ENCODE results near the gene GAS7.

DNA sequence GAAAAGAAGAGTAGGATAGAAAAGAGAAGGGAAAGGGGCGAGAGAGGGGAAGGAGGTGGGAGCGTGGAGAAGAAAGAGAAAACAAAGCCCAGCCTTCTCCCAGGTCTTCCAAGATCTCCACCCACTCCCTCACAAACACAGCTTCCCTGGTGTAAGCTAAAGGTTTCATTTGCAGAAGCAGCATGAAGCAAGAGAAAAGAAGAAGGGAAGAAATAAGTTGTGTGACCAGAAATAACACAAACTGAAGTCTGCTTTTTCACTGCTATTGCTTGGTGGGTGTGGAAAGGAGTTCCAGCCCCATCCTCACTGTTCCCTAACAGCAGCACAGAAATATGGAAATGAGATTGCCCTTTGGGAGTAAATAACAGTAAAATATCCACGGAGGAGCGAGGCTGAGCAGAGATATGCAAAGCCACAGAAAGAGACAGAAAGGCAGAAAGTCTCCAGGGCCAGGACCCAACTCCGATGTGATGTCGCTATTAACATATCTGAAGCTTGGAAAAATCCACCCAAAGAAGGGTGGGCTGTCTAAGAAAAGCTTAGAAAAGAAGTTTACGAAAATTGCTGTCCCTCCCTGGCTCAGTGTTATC, 10.3 kb upstream of the GAS7 start:
- TF ChIP-seq, protein P1, sequence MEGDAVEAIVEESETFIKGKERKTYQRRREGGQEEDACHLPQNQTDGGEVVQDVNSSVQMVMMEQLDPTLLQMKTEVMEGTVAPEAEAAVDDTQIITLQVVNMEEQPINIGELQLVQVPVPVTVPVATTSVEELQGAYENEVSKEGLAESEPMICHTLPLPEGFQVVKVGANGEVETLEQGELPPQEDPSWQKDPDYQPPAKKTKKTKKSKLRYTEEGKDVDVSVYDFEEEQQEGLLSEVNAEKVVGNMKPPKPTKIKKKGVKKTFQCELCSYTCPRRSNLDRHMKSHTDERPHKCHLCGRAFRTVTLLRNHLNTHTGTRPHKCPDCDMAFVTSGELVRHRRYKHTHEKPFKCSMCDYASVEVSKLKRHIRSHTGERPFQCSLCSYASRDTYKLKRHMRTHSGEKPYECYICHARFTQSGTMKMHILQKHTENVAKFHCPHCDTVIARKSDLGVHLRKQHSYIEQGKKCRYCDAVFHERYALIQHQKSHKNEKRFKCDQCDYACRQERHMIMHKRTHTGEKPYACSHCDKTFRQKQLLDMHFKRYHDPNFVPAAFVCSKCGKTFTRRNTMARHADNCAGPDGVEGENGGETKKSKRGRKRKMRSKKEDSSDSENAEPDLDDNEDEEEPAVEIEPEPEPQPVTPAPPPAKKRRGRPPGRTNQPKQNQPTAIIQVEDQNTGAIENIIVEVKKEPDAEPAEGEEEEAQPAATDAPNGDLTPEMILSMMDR (IDR thresholded peaks at IDR 0.05; ENCODE audit: insufficient read depth, low read depth, low read length): no peak
- TF ChIP-seq EZH2 (IDR thresholded peaks at IDR 0.05; ENCODE audit: insufficient read depth, low read length): no peak
